DMS79 (cell line): Measurements from ENCODE around the gene PRKCA.
"Not testable (repeated sequence)": the region's sequence is repeated elsewhere in the genome, so short reads cannot be mapped to it uniquely, and the experiment has no call there.

Experiments used
- DNase-seq: peaks from one replicate; lab custom pipeline; 2025; lab: John Stamatoyannopoulos, UW

PRKCA gene

GRCh38 chr17:66386498-66387351 is 84.3 kb downstream of the PRKCA start:
- no peak for DNase-seq

GRCh38 chr17:66387392-66387981 is 85.1 kb downstream of the PRKCA start:
- DNase-seq, result no peak

GRCh38 chr17:66392783-66393437 is 90.5 kb downstream of the PRKCA start:
- no peak for DNase-seq

- no peak for DNase-seq
Measured at GRCh38 chr17:66395961-66396360, 93.5 kb downstream of the PRKCA start.

GRCh38 chr17:66397486-66397885 is 95.1 kb downstream of the PRKCA start:
- no peak for DNase-seq

GRCh38 chr17:66398059-66398458 is 95.6 kb downstream of the PRKCA start:
- no peak for DNase-seq

- no peak for DNase-seq
Measured at GRCh38 chr17:66398617-66399016, 96.2 kb downstream of the PRKCA start.

- DNase-seq, result no peak
Measured at GRCh38 chr17:66399441-66399840, 97.0 kb downstream of the PRKCA start.

GRCh38 chr17:66400041-66400688 is 97.8 kb downstream of the PRKCA start:
- DNase-seq, result not testable (repeated sequence)

- DNase-seq, result no peak
Measured at GRCh38 chr17:66400698-66401097, 98.3 kb downstream of the PRKCA start.

- no peak for DNase-seq
Measured at GRCh38 chr17:66401364-66401763, 99.0 kb downstream of the PRKCA start.

GRCh38 chr17:66403846-66404556 is 101.6 kb downstream of the PRKCA start:
- no peak for DNase-seq

GRCh38 chr17:66405836-66406677 is 103.6 kb downstream of the PRKCA start:
- no peak for DNase-seq

GRCh38 chr17:66406701-66407644 is 104.6 kb downstream of the PRKCA start:
- DNase-seq, result no peak

- no peak for DNase-seq
Measured at GRCh38 chr17:66407864-66408263, 105.5 kb downstream of the PRKCA start.

GRCh38 chr17:66411520-66411919 is 109.1 kb downstream of the PRKCA start:
- DNase-seq, result no peak

- DNase-seq, result no peak
Measured at GRCh38 chr17:66412857-66413558, 110.6 kb downstream of the PRKCA start.

GRCh38 chr17:66413559-66414520 is 111.4 kb downstream of the PRKCA start:
- DNase-seq, result no peak
